Spinal cord (tissue), 10 donors: ENCODE measurements around the gene DNMT3B. TPM values are rescaled to one million over a fixed set of nuclear protein-coding genes. Genes with fewer than 3 reads are reported as not detected.
A peak's percentile ranks its signal among the peaks of the same experiment; 100 is the strongest.

Experiments used
- DNase-seq, 6 donors: peaks; one replicate each; pipeline versions ENCODE4 v3.0.0 to v3.0.0-alpha.2; 2013 to 2015; ENCODE audit warnings: low spot score in 6 of 6, low read depth in 4 of 6
- H3K27ac ChIP-seq: one replicate; pipeline ENCODE4 v1.5.1; 2013; ENCODE audit warnings: low read depth, low read length, control low read depth
- H3K27me3 ChIP-seq: one replicate; pipeline ENCODE4 v1.6.1; 2013; ENCODE audit warnings: low read length; ENCODE audit not compliant: control insufficient read depth, insufficient read depth
- H3K36me3 ChIP-seq: one replicate; pipeline ENCODE4 v1.6.1; 2013; ENCODE audit warnings: low read length; ENCODE audit not compliant: control insufficient read depth, insufficient read depth
- H3K4me1 ChIP-seq: one replicate; pipeline ENCODE4 v1.6.1; 2013; ENCODE audit warnings: low read length; ENCODE audit not compliant: control insufficient read depth, insufficient read depth
- H3K4me3 ChIP-seq: one replicate; pipeline ENCODE4 v1.5.1; 2013; ENCODE audit warnings: low read depth, low read length, control low read depth
- H3K9me3 ChIP-seq: one replicate; pipeline ENCODE4 v1.6.1; 2013; ENCODE audit warnings: low read length; ENCODE audit not compliant: control insufficient read depth, insufficient read depth
- WGBS: methylation state at CpG from one replicate; pipeline ENCODE4 v1.1.5; 2013; ENCODE audit warnings: missing lambda C conversion rate; ENCODE audit not compliant: insufficient coverage; 5-methylcytosine and 5-hydroxymethylcytosine counted together
- polyA plus RNA-seq, 2 donors: library from polyadenylated mRNA; unstranded; fragments of 120-200 nt; gene quantifications; one replicate each; pipeline ENCODE4 v1.2.1, GENCODE V29; 2013; ENCODE audit not compliant: insufficient read length in 2 of 2
- total RNA-seq, 2 donors: library from RNA; depleted of rRNA in 1 of 2; stranded (reverse); fragments of 120-200 nt in 1 of 2; fragments of >200 nt in 1 of 2; gene quantifications; one replicate each; pipeline versions ENCODE4 v1.2.3 to v1.2.4, GENCODE V29; 2013 to 2014
- donor health status: healthy.

DNMT3B gene
- total and polyA plus RNA-seq, 4 donors, result 2.6 to 5.9 (median 4.2) TPM

GRCh38 chr20:32775336-32775991 lies 13.3 kb downstream of the DNMT3B start:
- Histone ChIP-seq H3K4me1 (peaks cover 18% of the 10 kb centered on the region), H3K27me3 (no peaks in the 10 kb centered on the region), H3K9me3 (no peaks in the 10 kb centered on the region), H3K27ac (no peak overlapping the region), H3K4me3 (no peak overlapping the region), H3K36me3 (peaks cover 6% of the 10 kb centered on the region)
- 75% methylated on average over 9 of the region's 10 CpGs for WGBS
- DNase-seq, result no peak

- DNase-seq, result no peak
- Histone ChIP-seq H3K4me3 (no peak overlapping the region), H3K27me3 (no peaks in the 10 kb centered on the region), H3K36me3 (peaks cover 8% of the 10 kb centered on the region), H3K4me1 (peaks cover 28% of the 10 kb centered on the region), H3K9me3 (no peaks in the 10 kb centered on the region), H3K27ac (no peak overlapping the region)
- 82% methylated on average over 7 of the region's 8 CpGs for WGBS
These were observed 15.2 kb downstream of the DNMT3B start for GRCh38 chr20:32777177-32777956.

- Histone ChIP-seq H3K4me1 (peaks cover 28% of the 10 kb centered on the region), H3K9me3 (no peaks in the 10 kb centered on the region), H3K36me3 (peaks cover 8% of the 10 kb centered on the region), H3K4me3 (no peak overlapping the region), H3K27me3 (no peaks in the 10 kb centered on the region), H3K27ac (no peak overlapping the region)
- peak in 2 of 6 donors; percentile 83 to 92 for DNase-seq
- WGBS, result 36% methylated on average over 10 of the region's 10 CpGs
These were observed 17.5 kb downstream of the DNMT3B start for GRCh38 chr20:32779500-32780211.

GRCh38 chr20:32780278-32780677 lies 18.1 kb downstream of the DNMT3B start:
- Histone ChIP-seq H3K4me3 (no peak overlapping the region), H3K4me1 (peaks cover 28% of the 10 kb centered on the region), H3K27me3 (no peaks in the 10 kb centered on the region), H3K27ac (no peak overlapping the region), H3K9me3 (no peaks in the 10 kb centered on the region), H3K36me3 (peaks cover 15% of the 10 kb centered on the region)
- peak in 1 of 6 donors; percentile 17 for DNase-seq
- WGBS, result 75% methylated on average over 4 of the region's 16 CpGs

GRCh38 chr20:32780749-32781655 lies 18.8 kb downstream of the DNMT3B start:
- Histone ChIP-seq H3K4me1 (peaks cover 28% of the 10 kb centered on the region), H3K36me3 (peaks cover 16% of the 10 kb centered on the region), H3K4me3 (no peak overlapping the region), H3K27ac (no peak overlapping the region), H3K9me3 (no peaks in the 10 kb centered on the region), H3K27me3 (no peaks in the 10 kb centered on the region)
- WGBS, result 44% methylated on average over 9 of the region's 18 CpGs
- DNase-seq, result peak in 2 of 6 donors; percentile 49 to 70

- 94% methylated on average over 9 of the region's 13 CpGs for WGBS
These were observed 22.3 kb downstream of the DNMT3B start for GRCh38 chr20:32784369-32785080.

GRCh38 chr20:32786059-32786760 lies 24.0 kb downstream of the DNMT3B start:
- WGBS, result 95% methylated on average over 15 of the region's 16 CpGs
- Histone ChIP-seq H3K4me1 (peaks cover 12% of the 10 kb centered on the region), H3K27ac (no peak overlapping the region), H3K9me3 (no peaks in the 10 kb centered on the region), H3K4me3 (no peak overlapping the region), H3K36me3 (peaks cover 33% of the 10 kb centered on the region), H3K27me3 (no peaks in the 10 kb centered on the region)
- no peak for DNase-seq

More at GRCh38 chr20:32784369-32785080, 22.3 kb downstream of the DNMT3B start:
- no peak overlapping the region for H3K4me3 ChIP-seq
- no peak for DNase-seq
- H3K4me1 ChIP-seq, result peaks cover 21% of the 10 kb centered on the region
- no peaks in the 10 kb centered on the region for H3K27me3 ChIP-seq
- no peak overlapping the region for H3K27ac ChIP-seq
- no peaks in the 10 kb centered on the region for H3K9me3 ChIP-seq
- H3K36me3 ChIP-seq, result peaks cover 37% of the 10 kb centered on the region

- Histone ChIP-seq H3K36me3 (peaks cover 33% of the 10 kb centered on the region), H3K4me1 (peaks cover 10% of the 10 kb centered on the region), H3K9me3 (no peaks in the 10 kb centered on the region), H3K27me3 (no peaks in the 10 kb centered on the region), H3K4me3 (no peak overlapping the region), H3K27ac (no peak overlapping the region)
- WGBS, result 86% methylated on average over 13 of the region's 16 CpGs
- no peak for DNase-seq
These were observed 25.0 kb downstream of the DNMT3B start for GRCh38 chr20:32787168-32787567.
